Measurements from ENCODE around the gene KLK13.

- TF ChIP-seq ZNF70 (CRISPR knock-in tag; IDR thresholded peaks at IDR 0.05) (no peak), PATZ1 (CRISPR knock-in tag; IDR thresholded peaks at IDR 0.05; ENCODE audit: borderline replicate concordance) (no peak), POU6F1 (CRISPR knock-in tag; IDR thresholded peaks at IDR 0.05; ENCODE audit: borderline replicate concordance, low read depth) (no peak), RARB (CRISPR knock-in tag; IDR thresholded peaks at IDR 0.05) (no peak), ARNTL (CRISPR knock-in tag; IDR thresholded peaks at IDR 0.05; ENCODE audit: borderline replicate concordance, low read depth) (no peak), SNAI2 (CRISPR knock-in tag; IDR thresholded peaks at IDR 0.05) (no peak), ZFP3 (CRISPR knock-in tag; IDR thresholded peaks at IDR 0.05) (no peak), BACH2 (CRISPR knock-in tag; IDR thresholded peaks at IDR 0.05; ENCODE audit: borderline replicate concordance) (no peak), ZNF8 (CRISPR knock-in tag; IDR thresholded peaks at IDR 0.05) (no peak), ZFP30 (CRISPR knock-in tag; IDR thresholded peaks at IDR 0.05) (no peak), GLIS3 (CRISPR knock-in tag; IDR thresholded peaks at IDR 0.05) (no peak), TOX (CRISPR knock-in tag; IDR thresholded peaks at IDR 0.05; ENCODE audit: borderline replicate concordance) (no peak), ESRRG (CRISPR knock-in tag; IDR thresholded peaks at IDR 0.05) (no peak), ISL1 (CRISPR knock-in tag; IDR thresholded peaks at IDR 0.05) (no peak)
Observed at GRCh38 chr19:51006406-51006805, 58.5 kb downstream of the KLK13 start.

Data from SK-N-SH treated with all-trans-retinoic acid at 6 μM for 48 hours (cell line).